Fibroblast of skin of right quadriceps (primary cell): Measurements from ENCODE around the gene EVX2.
A peak's percentile ranks its signal among the peaks of the same experiment; 100 is the strongest.

ENCODE experiments used
- DNase-seq: peaks from one replicate; pipeline ENCODE4 v3.0.0-alpha.2; 2013

EVX2 gene

DNA sequence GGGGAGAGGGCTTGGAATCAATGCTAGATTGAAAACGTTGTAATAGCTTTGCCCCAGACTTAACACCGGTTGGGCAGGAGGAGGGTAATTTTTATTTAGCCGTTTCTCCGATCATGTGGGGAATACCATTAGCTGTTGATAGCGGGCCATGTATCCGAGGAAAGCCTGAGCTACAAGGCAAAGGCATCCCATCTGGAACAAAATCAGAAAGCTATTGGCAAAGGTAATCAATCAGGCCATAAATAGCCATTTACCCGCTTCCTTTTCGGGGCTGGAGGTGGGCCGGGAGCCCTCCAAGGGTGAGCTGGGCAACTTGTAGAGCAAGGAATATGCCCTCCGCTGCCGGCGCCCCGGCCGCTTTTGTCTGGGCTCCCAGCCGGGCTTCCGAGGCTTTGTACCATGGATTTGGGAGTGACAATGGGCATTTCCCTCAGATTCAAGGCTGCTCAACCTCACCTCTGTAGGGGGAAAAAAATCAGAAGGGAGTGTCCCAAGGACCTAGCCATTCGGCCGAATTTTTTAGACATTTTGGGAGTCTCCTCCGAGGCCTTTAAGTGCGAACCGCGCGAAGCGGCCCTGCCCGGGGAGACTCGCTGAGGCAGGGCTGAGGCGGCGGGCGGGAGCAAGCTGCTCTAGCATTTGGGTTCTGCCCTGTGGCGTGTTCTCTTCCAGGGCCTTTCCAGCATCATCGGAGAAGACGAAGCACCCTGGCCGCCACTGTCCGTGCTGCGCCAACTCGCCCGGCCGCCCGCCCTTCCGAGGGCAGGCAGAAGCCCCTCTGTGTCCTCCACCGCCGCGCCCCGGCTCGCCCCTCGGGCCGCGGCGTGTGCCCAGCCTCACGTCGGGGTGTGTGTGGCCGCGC, 37.7 kb upstream of the EVX2 start:
- no peak for DNase-seq

DNA sequence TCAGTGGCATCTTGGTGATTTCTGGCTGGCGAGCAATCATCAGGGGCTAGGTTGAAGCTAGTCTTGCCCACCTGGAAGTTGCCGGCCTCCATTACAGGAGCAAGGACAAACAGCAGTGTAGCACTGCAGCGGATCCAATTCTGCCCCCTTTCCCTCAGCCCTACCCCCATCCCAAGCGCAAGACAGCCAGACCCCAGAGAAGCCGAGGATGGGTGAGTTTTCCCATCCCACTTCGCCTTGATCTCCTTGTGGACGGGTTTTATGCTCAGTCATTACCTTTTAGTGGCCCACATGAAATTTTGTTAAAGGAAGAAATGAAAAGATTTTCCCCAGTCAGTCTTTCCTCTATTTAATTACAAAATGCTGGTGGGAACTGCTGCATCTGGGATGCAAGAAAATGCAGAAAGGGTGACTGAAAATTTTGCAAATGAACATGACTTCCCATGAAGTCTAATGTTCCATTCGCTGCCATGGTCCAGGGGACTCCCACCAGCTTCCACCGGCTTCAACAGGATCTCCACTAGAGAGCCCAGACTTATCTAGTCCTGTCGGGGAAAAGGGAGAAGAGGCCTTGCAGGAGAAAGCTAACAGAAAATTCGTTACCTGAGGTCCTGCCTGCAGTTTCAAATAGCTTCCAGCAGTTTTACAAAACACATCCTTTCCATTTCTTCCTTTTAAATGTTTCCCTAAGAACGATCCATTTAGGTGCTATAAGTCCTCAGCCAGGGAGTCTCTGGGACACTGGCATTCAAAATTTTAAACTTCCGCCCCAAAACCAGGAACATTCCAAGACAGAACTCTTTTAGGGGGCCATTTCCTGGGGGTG, 36.8 kb upstream of the EVX2 start:
- DNase-seq, result no peak

GRCh38 chr2:176118601-176119339, 35.0 kb upstream of the EVX2 start:
- peak; percentile 58 for DNase-seq

DNA sequence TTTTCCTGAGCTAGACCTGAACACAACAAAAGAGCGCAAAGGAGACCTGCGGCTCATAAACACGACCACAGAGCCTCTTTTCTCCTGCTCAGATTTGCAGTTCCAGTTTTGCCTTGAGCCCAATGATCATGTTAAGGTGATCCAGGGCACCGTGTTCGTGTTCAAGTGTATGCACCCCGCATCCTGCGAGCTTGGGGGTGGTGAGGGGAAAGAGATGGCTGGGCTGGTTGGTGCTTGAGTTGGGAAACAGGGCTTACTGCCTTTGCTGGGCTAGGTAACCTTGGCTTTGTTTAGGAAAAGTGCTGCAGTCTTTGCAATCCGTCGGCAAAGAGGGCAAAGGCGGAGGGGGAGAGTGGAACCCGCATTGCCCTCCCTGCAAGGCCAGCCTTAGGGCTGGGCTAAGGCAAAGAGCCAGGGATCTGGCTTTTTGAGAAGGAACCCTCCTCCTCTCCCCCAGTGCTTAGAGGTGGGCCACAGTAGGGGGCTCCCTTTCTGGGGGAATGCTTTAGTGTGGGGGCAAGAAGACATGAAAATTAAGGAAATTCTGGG, 34.1 kb upstream of the EVX2 start:
- DNase-seq, result no peak

- no peak for DNase-seq
Observed at GRCh38 chr2:176117162-176117822, 33.5 kb upstream of the EVX2 start.

- DNase-seq, result peak; percentile 77
Observed at GRCh38 chr2:176115883-176116813, 32.4 kb upstream of the EVX2 start, which contains the start of gene HOXD10. HOXD10 (plus strand) TSS chr2:176116778; CDS start chr2:176116834, 56 bp downstream.

- DNase-seq, result no peak
Observed at GRCh38 chr2:176114930-176115625, 31.3 kb upstream of the EVX2 start.

GRCh38 chr2:176114120-176114929, 30.6 kb upstream of the EVX2 start:
- no peak for DNase-seq

DNA sequence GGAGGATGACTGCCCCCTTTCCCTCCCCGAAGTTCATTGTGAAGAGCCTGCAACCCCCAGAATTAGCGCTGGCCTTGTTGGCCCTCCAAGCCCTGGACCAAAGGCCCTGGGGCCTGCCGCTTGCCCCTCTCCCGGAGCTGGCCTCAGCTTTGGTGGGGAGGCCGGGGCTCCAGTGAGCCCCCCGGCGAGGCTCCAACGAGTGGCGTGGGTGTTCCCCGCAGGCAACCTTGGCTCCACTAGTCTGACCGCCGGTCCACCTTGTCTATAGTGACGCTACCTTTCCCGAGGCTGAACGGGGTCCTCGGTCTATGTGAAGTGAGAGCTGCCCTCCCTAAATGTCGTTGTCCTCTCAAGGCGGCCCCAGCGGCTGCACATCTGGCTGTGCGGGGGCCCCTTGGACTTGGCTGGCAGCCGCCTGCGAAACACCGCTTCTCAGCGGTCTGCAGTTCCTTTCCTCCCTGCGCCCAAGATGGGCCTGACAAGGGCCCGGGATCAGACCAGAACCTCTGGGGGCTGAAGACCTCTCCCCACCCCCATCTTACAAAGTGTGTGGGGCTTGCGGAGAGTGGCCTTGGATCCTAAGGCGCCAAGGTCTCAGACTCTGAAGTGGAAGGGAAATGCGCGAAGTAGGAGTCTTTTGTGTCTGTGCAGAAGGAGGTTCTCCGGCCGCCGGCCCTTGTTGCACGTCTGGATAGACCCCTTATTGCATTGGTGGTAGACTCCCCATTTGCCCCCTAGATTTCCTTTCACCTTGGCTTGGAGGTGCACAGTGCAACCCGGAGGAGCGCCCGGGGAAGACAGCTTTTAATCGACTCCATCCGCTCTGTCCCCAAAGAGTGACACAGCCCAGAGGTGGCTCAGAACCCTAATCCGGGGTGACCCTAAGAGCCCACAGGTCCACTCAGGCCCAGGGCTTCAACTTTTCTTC, 28.9 kb upstream of the EVX2 start:
- no peak for DNase-seq

DNA sequence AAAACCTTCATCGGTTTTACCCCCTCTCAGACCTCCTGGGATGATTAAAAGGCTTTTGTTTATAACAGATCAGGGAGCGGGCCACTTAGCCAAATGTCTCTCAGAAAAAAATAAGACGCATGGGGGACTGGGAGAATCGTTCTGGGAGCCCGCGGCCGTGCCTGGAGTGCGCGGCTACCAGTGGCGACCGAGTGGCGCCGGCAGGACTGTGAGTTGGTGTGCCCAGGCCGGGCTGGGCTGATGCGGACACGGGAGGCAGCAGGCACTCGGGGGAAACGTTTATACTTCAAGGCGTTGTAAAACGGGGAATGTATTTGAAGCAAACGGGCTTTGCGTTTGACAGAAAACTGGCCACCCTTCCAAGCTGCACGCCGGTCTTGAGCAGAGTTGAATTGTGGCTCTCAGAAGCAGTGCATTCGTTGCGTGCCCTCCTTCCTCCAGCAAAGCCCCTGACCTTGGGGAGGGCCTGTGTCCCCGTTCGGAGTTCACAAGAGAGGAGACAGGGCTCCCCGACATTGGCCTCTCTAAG, 28.1 kb upstream of the EVX2 start:
- no peak for DNase-seq

GRCh38 chr2:176111309-176111663, 27.5 kb upstream of the EVX2 start:
- DNase-seq, result peak; percentile 47

DNA sequence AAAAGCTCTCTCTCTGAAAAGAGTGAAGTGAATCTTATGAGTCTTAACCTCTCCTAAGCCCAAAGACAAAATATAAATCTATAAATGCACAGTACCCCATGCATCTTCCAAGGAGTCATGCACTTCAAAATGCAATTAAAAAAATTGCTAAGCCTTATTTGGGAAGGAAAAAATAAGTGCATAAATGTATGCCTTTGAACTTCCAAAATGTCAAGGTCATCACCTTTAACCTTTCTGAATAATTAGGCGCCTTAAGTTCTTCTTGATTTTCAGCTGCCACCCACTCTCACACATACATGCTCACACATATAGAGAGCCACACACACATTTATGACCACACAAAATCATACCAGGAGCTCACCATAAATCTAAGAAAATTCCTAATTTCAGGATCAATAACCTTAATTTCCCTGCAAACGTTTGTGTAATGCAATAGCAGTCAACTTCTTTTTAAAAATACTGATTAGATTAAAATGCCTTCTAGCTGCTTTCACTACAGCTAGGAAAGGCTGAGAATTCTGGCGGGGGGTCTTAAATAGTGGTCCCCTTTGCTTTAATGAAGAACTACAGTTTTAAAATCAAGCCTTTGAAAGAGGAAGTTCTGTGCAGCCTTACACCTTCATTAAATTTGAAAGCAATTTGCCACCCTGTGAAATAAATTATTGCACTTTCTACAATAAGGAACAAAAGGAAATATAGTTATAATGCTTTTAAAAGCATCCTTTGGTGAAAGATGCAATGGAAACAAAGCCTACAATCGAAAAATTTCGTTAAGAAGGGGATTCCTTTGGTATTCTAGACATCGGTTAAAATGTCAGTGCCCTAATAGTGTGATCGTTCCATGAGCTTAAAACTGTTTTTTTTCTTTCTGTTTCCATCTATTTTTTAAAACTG, 26.9 kb upstream of the EVX2 start:
- DNase-seq, result no peak

- no peak for DNase-seq
Observed at GRCh38 chr2:176109946-176110345, 26.2 kb upstream of the EVX2 start.

GRCh38 chr2:176109192-176109901, 25.6 kb upstream of the EVX2 start:
- DNase-seq, result no peak

DNA sequence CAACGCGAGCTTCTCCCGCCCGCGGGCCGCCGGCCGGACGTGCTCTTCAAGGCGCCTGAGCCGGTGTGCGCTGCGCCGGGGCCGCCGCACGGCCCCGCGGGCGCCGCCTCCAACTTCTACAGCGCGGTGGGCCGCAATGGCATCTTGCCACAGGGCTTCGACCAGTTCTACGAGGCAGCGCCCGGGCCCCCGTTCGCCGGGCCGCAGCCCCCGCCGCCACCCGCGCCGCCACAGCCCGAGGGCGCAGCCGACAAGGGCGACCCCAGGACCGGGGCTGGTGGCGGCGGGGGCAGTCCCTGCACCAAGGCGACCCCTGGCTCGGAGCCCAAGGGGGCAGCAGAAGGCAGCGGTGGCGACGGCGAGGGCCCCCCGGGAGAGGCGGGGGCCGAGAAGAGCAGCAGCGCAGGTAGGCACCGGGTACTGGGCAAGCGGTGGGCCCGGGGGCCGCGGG, 24.0 kb upstream of the EVX2 start:
- DNase-seq, result no peak
